Endothelial cell of umbilical vein (primary cell): ENCODE measurements around the gene PCED1B. TPM values are rescaled to one million over a fixed set of nuclear protein-coding genes. Genes with fewer than 3 reads are reported as not detected.

Experiments used
- BruUV-seq: library from RNA; stranded (reverse); fragments of 400-500 nt; replicated peaks from 2 replicates; lab custom pipeline; 2021; lab: Mats Ljungman, UMichigan
- CTCF ChIA-PET: fragments of 300-600, 350-600 bp; sonication (Branson Sonifier 250); formaldehyde crosslinking; loops from one replicate; lab custom pipeline; 2021; ENCODE audit warnings: antibody characterized with exemption, inconsistent platforms; lab: Charles Lee
- POLR2A ChIA-PET: fragments of 300-600, 350-600 bp; sonication (Branson Sonifier 250); formaldehyde crosslinking; loops from one replicate; lab custom pipeline; 2021; ENCODE audit warnings: antibody characterized with exemption, inconsistent platforms; lab: Charles Lee
- DNase-seq: peaks from one replicate; pipeline ENCODE4 v3.0.0-alpha.2; 2011; ENCODE audit warnings: low read depth, low spot score
- FAIRE-seq: peaks from 2 replicates; lab custom pipeline; 2011; peaks lifted over from hg19 to GRCh38; lab: Jason Lieb, UNC
- H2AFZ ChIP-seq: 2 replicates; pipeline ENCODE4 v1.6.0; 2012; ENCODE audit warnings: low read depth, low read length, control low read depth, inconsistent platforms
- H3K27ac ChIP-seq: 2 replicates; pipeline ENCODE4 v1.5.1; 2011; ENCODE audit warnings: low read depth, mild to moderate bottlenecking, control low read depth, low read length, moderate library complexity; ENCODE audit not compliant: insufficient read depth
- H3K27me3 ChIP-seq, 2 experiments: 2 replicates each; pipeline versions ENCODE4 v1.6.0 to v1.6.1; 2011; ENCODE audit warnings: low read length in 2 of 2, mixed read lengths in 1 of 2; ENCODE audit not compliant: control insufficient read depth in 2 of 2, insufficient read depth in 2 of 2
- H3K36me3 ChIP-seq, 2 experiments: 2 replicates in 1 of 2; 3 replicates in 1 of 2; pipeline ENCODE4 v1.5.1; 2011; ENCODE audit warnings: low read length in 2 of 2, mild to moderate bottlenecking in 1 of 2, moderate library complexity in 1 of 2; ENCODE audit not compliant: control insufficient read depth in 2 of 2, insufficient read depth in 2 of 2; ENCODE audit errors: extremely low read depth in 1 of 2
- H3K4me1 ChIP-seq: 3 replicates; pipeline ENCODE4 v1.5.1; 2011; ENCODE audit warnings: mild to moderate bottlenecking, low read length; ENCODE audit not compliant: control insufficient read depth, insufficient read depth; ENCODE audit errors: extremely low read depth
- H3K4me2 ChIP-seq: 2 replicates; pipeline ENCODE4 v1.6.1; 2011; ENCODE audit warnings: low read length, control low read depth, mixed read lengths; ENCODE audit not compliant: insufficient read depth
- H3K4me3 ChIP-seq, 3 experiments: fragments of 200-600 bp in 1 of 3; sonication (generic), shearing (Covaris generic) in 1 of 3; replicated peaks in 1 of 3; 2 replicates each; pipeline ENCODE4 v1.5.1; 2011 to 2016; ENCODE audit warnings: control low read depth in 3 of 3, low read length in 3 of 3, mild to moderate bottlenecking in 2 of 3, inconsistent platforms in 1 of 3, low read depth in 1 of 3, moderate library complexity in 1 of 3; ENCODE audit not compliant: insufficient read depth in 1 of 3
- H3K79me2 ChIP-seq: 2 replicates; pipeline ENCODE4 v1.6.0; 2012; ENCODE audit warnings: low read length, inconsistent platforms; ENCODE audit not compliant: control insufficient read depth, insufficient read depth
- H3K9ac ChIP-seq: replicated peaks from 2 replicates; pipeline ENCODE3; 2011; ENCODE audit warnings: low read length, control low read depth; ENCODE audit not compliant: insufficient read depth; ENCODE audit errors: extremely low read depth
- H3K9me1 ChIP-seq: replicated peaks from 3 replicates; pipeline ENCODE4 v1.6.0; 2011; ENCODE audit warnings: mild to moderate bottlenecking, low read length; ENCODE audit not compliant: control insufficient read depth, insufficient read depth; ENCODE audit errors: extremely low read depth
- H3K9me3 ChIP-seq: replicated peaks from 2 replicates; pipeline ENCODE4 v1.5.1; 2012; ENCODE audit warnings: low read length, inconsistent platforms; ENCODE audit not compliant: control insufficient read depth, insufficient read depth
- H4K20me1 ChIP-seq: replicated peaks from 2 replicates; pipeline ENCODE3; 2011; ENCODE audit warnings: mild to moderate bottlenecking, low read length; ENCODE audit not compliant: control insufficient read depth, insufficient read depth; ENCODE audit errors: extremely low read depth
- EZH2 ChIP-seq: IDR thresholded peaks from 2 replicates; pipeline ENCODE4 v1.6.1; 2012; ENCODE audit warnings: borderline replicate concordance, low read depth, mild to moderate bottlenecking, moderate library complexity, low read length, inconsistent platforms; ENCODE audit not compliant: severe bottlenecking
- FOS ChIP-seq: IDR thresholded peaks from 2 replicates; pipeline ENCODE4 v1.6.1; 2011; ENCODE audit warnings: mild to moderate bottlenecking, low read length, moderate library complexity, borderline replicate concordance; ENCODE audit not compliant: insufficient read depth
- GATA2 ChIP-seq: IDR thresholded peaks from 2 replicates; pipeline ENCODE4 v1.7.0; 2011; ENCODE audit warnings: low read depth, mild to moderate bottlenecking, moderate library complexity, mixed read lengths, low read length; ENCODE audit not compliant: insufficient read length, insufficient read depth
- JUN ChIP-seq: IDR thresholded peaks from 2 replicates; pipeline ENCODE4 v1.6.1; 2011; ENCODE audit warnings: borderline replicate concordance, low read depth; ENCODE audit not compliant: insufficient read length, insufficient read depth
- POLR2A ChIP-seq: IDR thresholded peaks from 2 replicates; pipeline ENCODE4 v1.6.1; 2012; ENCODE audit warnings: low read depth, mild to moderate bottlenecking, control low read depth, low read length
- POLR2AphosphoS5 ChIP-seq: IDR thresholded peaks from 2 replicates; pipeline ENCODE4 v1.6.1; 2012; ENCODE audit warnings: low read depth, mild to moderate bottlenecking, control low read depth, low read length, moderate library complexity; ENCODE audit not compliant: insufficient read depth
- dilution Hi-C: fragments of 300-500 bp; cut with MboI; formaldehyde crosslinking; loops from one replicate; pipeline ENCODE4 v1.15.0; 2019; ENCODE audit warnings: low sequenced_read_pairs; ENCODE audit not compliant: extremely low pct_ligation_motif_present
- intact Hi-C: fragments of 100-400 bp; cut with micrococcal nuclease; formaldehyde crosslinking; loops from one replicate; pipeline ENCODE4 v1.10.0; 2022
- polyA plus RNA-seq, 4 experiments: library from polyadenylated mRNA; depleted of rRNA in 3 of 4; stranded (reverse) in 3 of 4; unstranded in 1 of 4; fragments of >200 nt; gene quantifications; 2 replicates each; pipeline versions ENCODE4 v1.2.1 to v1.2.3, GENCODE V29; 2011 to 2012; ENCODE audit warnings: missing spikeins in 1 of 4
- total RNA-seq: library from RNA; stranded (reverse); gene quantifications from 2 replicates; pipeline ENCODE4 v1.2.3, GENCODE V29; 2021
- TF ChIP-seq, protein P1 (sequence below), 2 donors: IDR thresholded peaks; 1 replicate in 1 of 2; 2 replicates in 1 of 2; pipeline ENCODE4 v1.5.1; 2011; ENCODE audit warnings: low read length in 2 of 2, mild to moderate bottlenecking in 2 of 2, moderate library complexity in 2 of 2, control low read depth in 1 of 2, inconsistent platforms in 1 of 2, low read depth in 1 of 2; ENCODE audit not compliant: insufficient read depth in 1 of 2; ENCODE audit errors: extremely low read depth in 1 of 2

Gene PCED1B
- total and polyA plus RNA-seq, 2 donors (not counting 3 experiments of a cell fraction or from before 2014, with no cell fraction given): 1.7 to 2.6 TPM

DNA sequence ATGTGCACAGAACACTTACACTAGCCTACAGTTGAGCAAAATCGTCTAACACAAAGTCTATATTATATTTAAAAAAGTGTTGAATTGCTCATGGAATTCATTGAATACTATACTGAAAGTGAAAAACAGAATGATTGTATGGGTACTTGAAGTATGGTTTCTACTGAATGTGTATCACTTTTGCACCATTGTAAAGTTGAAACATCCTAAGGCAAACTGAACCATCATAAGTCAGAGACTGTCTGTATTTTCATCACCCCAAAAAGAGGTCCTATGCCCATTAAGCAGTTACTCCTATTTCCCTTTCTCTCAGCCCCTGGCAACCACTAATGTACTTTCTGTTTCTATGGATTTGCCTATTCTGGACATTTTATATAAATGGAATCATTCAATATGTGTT is 4.8 kb downstream of the PCED1B start:
- Histone ChIP-seq H3K27me3 (no peaks in the 10 kb centered on the region), H2AFZ (no peak overlapping the region), H3K27ac (no peak overlapping the region), H3K4me3 (no peak overlapping the region), H3K4me2 (no peak overlapping the region), H4K20me1 (no peaks in the 10 kb centered on the region), H3K4me1 (peaks cover 49% of the 10 kb centered on the region), H3K36me3 (no peaks in the 10 kb centered on the region), H3K9me1 (no peaks in the 10 kb centered on the region), H3K79me2 (no peaks in the 10 kb centered on the region), H3K9ac (no peak overlapping the region), H3K9me3 (no peaks in the 10 kb centered on the region)
- ChIA-PET CTCF (no interaction called here), POLR2A (no interaction called here)
- TF ChIP-seq JUN (no peak), EZH2 (no peak), FOS (no peak), POLR2AphosphoS5 (no peak), POLR2A (no peak), GATA2 (no peak)
- TF ChIP-seq, protein P1, sequence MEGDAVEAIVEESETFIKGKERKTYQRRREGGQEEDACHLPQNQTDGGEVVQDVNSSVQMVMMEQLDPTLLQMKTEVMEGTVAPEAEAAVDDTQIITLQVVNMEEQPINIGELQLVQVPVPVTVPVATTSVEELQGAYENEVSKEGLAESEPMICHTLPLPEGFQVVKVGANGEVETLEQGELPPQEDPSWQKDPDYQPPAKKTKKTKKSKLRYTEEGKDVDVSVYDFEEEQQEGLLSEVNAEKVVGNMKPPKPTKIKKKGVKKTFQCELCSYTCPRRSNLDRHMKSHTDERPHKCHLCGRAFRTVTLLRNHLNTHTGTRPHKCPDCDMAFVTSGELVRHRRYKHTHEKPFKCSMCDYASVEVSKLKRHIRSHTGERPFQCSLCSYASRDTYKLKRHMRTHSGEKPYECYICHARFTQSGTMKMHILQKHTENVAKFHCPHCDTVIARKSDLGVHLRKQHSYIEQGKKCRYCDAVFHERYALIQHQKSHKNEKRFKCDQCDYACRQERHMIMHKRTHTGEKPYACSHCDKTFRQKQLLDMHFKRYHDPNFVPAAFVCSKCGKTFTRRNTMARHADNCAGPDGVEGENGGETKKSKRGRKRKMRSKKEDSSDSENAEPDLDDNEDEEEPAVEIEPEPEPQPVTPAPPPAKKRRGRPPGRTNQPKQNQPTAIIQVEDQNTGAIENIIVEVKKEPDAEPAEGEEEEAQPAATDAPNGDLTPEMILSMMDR (IDR thresholded peaks at IDR 0.05; ENCODE audit: extremely low read depth in 1 of 2, insufficient read depth in 1 of 2, low read depth in 1 of 2, low read length in 2 of 2): no peak
- DNase-seq: no peak
- no peak for FAIRE-seq
- BruUV-seq: no TSS peak
- intact Hi-C loops (loop anchor here (5.0 kb wide), 1 partner anchor 817 kb away; the partner anchor contains the start of gene SLC38A1), dilution Hi-C loops (no loop called here)
